ENCODE data around the gene REEP1. TPM values are rescaled to one million over a fixed set of nuclear protein-coding genes. Genes with fewer than 3 reads are reported as not detected.

Gene REEP1
- total and polyA plus RNA-seq, 2 of the 8 experiments (the other 6 are each of a cell fraction or from before 2014, with no cell fraction given) = 0.74 to 1.5 TPM

- Histone ChIP-seq H3K56ac (replicated peaks; ENCODE audit: insufficient read length, low read depth, low read length) (no peak overlapping the region), H3K23ac (ENCODE audit: insufficient read length) (no peak overlapping the region), H3K79me2 (ENCODE audit: control insufficient read depth in 1 of 2, insufficient read depth in 2 of 2, low read length in 2 of 2) (no peaks in the 10 kb centered on the region), H2BK15ac (ENCODE audit: low read length) (no peak overlapping the region), H3K9me3 (ENCODE audit: insufficient read depth in 2 of 2, low read depth in 1 of 2, low read length in 1 of 2) (no peaks in the 10 kb centered on the region), H2BK20ac (ENCODE audit: low read length) (no peak overlapping the region), H3K4me3 (ENCODE audit: extremely low read depth in 1 of 4, insufficient read depth in 2 of 4, low read depth in 3 of 4, low read length in 4 of 4) (no peak overlapping the region), H3K23me2 (ENCODE audit: low read depth, low read length) (no peaks in the 10 kb centered on the region), H4K5ac (ENCODE audit: insufficient read length, low read depth, low read length) (no peak overlapping the region), H2BK120ac (replicated peaks; ENCODE audit: low read depth, low read length) (no peak overlapping the region), H3K36me3 (ENCODE audit: control insufficient read depth in 2 of 4, insufficient read depth in 4 of 4, low read length in 3 of 4) (no peaks in the 10 kb centered on the region), H4K8ac (ENCODE audit: extremely low read depth, insufficient read depth, low read length) (no peak overlapping the region), H3K18ac (ENCODE audit: extremely low read depth, low read length) (no peak overlapping the region), H4K91ac (replicated peaks; ENCODE audit: insufficient read length, low read length) (no peak overlapping the region), H2AFZ (ENCODE audit: low read length) (no peak overlapping the region), H2AK5ac (ENCODE audit: low read depth, low read length) (no peak overlapping the region), H2BK12ac (ENCODE audit: low read depth, low read length) (no peak overlapping the region), H2BK5ac (ENCODE audit: low read depth, low read length) (no peak overlapping the region), H3K9ac (replicated peaks in 1 of 4; ENCODE audit: extremely low read depth in 1 of 4, low read depth in 3 of 4, low read length in 3 of 4) (no peak overlapping the region), H3K79me1 (ENCODE audit: low read depth, low read length) (no peaks in the 10 kb centered on the region), H3K27me3 (replicated peaks in 1 of 4; ENCODE audit: control insufficient read depth in 3 of 4, extremely low read depth in 1 of 4, insufficient read depth in 3 of 4, low read length in 3 of 4) (no peaks in the 10 kb centered on the region), H3K27ac (ENCODE audit: low read depth, low read length) (no peak overlapping the region), H4K20me1 (replicated peaks in 1 of 2; ENCODE audit: control insufficient read depth in 1 of 2, insufficient read depth in 2 of 2, low read length in 2 of 2) (no peaks in the 10 kb centered on the region), H3K14ac (ENCODE audit: insufficient read length) (no peak overlapping the region), H3K4ac (replicated peaks; ENCODE audit: insufficient read length, low read depth, low read length) (no peak overlapping the region), H3K4me2 (ENCODE audit: insufficient read depth in 1 of 2, low read depth in 2 of 2, low read length in 2 of 2) (no peak overlapping the region), H3K4me1 (replicated peaks in 1 of 4; ENCODE audit: control insufficient read depth in 3 of 4, insufficient read depth in 4 of 4, low read length in 3 of 4) (no peaks in the 10 kb centered on the region)
- WGBS, 2 experiments (ENCODE audit: extremely low coverage in 1 of 2, insufficient coverage in 1 of 2, insufficient read length in 1 of 2, insufficient replicate concordance in 2 of 2, low coverage in 1 of 2, low lambda C conversion rate in 2 of 2, missing lambda C conversion rate in 1 of 2) = 90% methylated on average over 5 of the region's 6 CpGs; no CpG with 5 or more reads in 1 of the 2 experiments
- no peak for DNase-seq (ENCODE audit: low read depth in 1 of 2, low spot score in 2 of 2)
- TF ChIP-seq KDM4A (IDR thresholded peaks at IDR 0.05; ENCODE audit: low read depth, low read length, severe bottlenecking) (no peak), CREB1 (IDR thresholded peaks at IDR 0.05) (no peak), BACH1 (IDR thresholded peaks at IDR 0.05; ENCODE audit: low read length) (no peak), CHD1 (IDR thresholded peaks at IDR 0.05; ENCODE audit: low read depth, low read length) (no peak), CEBPB (IDR thresholded peaks at IDR 0.05; ENCODE audit: low read depth, low read length) (no peak), PHF8 (conservative IDR thresholded peaks at IDR 0.05; ENCODE audit: low read depth, low read length) (no peak), SRF (IDR thresholded peaks at IDR 0.05; ENCODE audit: low read depth, low read length) (no peak), HDAC6 (IDR thresholded peaks at IDR 0.05; ENCODE audit: low read depth, low read length) (no peak), KDM5A (IDR thresholded peaks at IDR 0.05; ENCODE audit: low read length) (no peak)
- CTCF ChIA-PET (ENCODE audit: partially characterized antibody) = interaction anchor here (1.1 to 1.3 kb wide), 4 partner anchors 22 to 50 kb away, joined by 3 to 4 read pairs (median 4); no protein-coding TSS in a partner anchor
- POLR2A ChIA-PET (ENCODE audit: partially characterized antibody) = no interaction called here
- FAIRE-seq = no peak
Observed at GRCh38 chr2:86249176-86249575, 88.2 kb downstream of the REEP1 start.

All from H1 (cell line).